H7 (cell line): ENCODE data around the gene BRD9. TPM values are rescaled to one million over a fixed set of nuclear protein-coding genes. Genes with fewer than 3 reads are reported as not detected.

ENCODE experiments used
- DNase-seq: peaks from one replicate; pipeline ENCODE4 v3.0.0; 2012
- H3K27me3 ChIP-seq: 2 replicates; pipeline ENCODE4 v1.6.0; 2011; ENCODE audit warnings: mild to moderate bottlenecking, low read length; ENCODE audit not compliant: control insufficient read depth, insufficient read depth
- H3K36me3 ChIP-seq: replicated peaks from 2 replicates; pipeline ENCODE4 v1.5.1; 2011; ENCODE audit warnings: low read length; ENCODE audit not compliant: control insufficient read depth, insufficient read depth
- H3K4me3 ChIP-seq: 2 replicates; pipeline ENCODE4 v1.5.1; 2011; ENCODE audit warnings: low read depth, mild to moderate bottlenecking, control low read depth, low read length, moderate library complexity; ENCODE audit not compliant: insufficient read depth
- total RNA-seq: library from RNA; depleted of rRNA; stranded (reverse); fragments of >200 nt; shearing (Covaris generic); gene quantifications from 2 replicates; pipeline ENCODE4 v1.2.3, GENCODE V29; 2014

Gene BRD9
- total RNA-seq, 1 experiment from 2014 or later: 32.1 TPM

DNA sequence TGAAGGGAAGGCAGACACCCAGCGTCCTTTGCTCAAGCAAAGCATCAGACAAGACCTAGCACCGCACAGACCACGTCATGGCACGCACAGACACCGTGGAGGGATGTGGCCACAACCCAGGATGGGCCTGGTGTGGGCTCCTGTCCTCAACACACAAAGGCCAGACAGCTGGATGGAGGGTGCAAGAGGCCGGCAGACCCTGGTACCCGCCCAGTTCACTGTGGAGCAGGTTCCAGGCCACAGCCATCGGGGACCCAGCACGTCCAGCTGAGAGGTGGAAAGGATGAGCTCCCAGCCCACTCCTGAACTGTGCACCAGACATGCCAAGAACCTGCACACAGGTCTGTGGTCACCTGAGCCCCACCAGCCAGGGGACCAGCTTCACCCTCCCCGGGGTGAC lies 26.8 kb downstream of the BRD9 start:
- H3K36me3 ChIP-seq: peaks cover 41% of the 10 kb centered on the region

DNA sequence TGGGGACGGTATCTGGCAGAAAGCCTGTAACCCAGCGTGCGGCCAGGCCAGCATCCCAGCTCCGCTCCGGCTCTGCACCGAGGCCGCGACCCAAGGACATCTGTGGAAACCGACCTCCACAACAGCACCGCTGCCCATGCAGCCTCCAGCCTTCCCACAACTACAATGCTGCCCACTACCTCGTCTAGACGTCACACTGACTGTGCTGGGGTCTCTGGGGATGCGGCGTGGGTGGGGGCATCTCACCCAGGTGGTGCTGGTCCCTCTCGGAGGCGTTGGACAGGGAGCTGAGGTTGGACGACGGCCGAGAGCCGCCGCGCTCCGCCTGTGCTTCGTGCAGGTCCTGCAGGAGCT lies 27.5 kb downstream of the BRD9 start:
- H3K27me3 ChIP-seq: no peaks in the 10 kb centered on the region
- peaks cover 36% of the 10 kb centered on the region for H3K36me3 ChIP-seq
- DNase-seq: no peak
- no peak overlapping the region for H3K4me3 ChIP-seq

More for the DNA sequence above, 26.8 kb downstream of the BRD9 start:
- no peak for DNase-seq
- Histone ChIP-seq H3K4me3 (no peak overlapping the region), H3K27me3 (no peaks in the 10 kb centered on the region)

GRCh38 chr5:864492-865167 lies 28.0 kb downstream of the BRD9 start:
- Histone ChIP-seq H3K4me3 (no peak overlapping the region), H3K27me3 (no peaks in the 10 kb centered on the region), H3K36me3 (peaks cover 34% of the 10 kb centered on the region)
- DNase-seq: no peak

- DNase-seq: no peak
- peaks cover 29% of the 10 kb centered on the region for H3K36me3 ChIP-seq
Observed at GRCh38 chr5:863244-863805, 29.3 kb downstream of the BRD9 start.

GRCh38 chr5:862367-863243 lies 30.0 kb downstream of the BRD9 start:
- Histone ChIP-seq H3K4me3 (no peak overlapping the region), H3K36me3 (peaks cover 24% of the 10 kb centered on the region)
- no peak for DNase-seq

More at GRCh38 chr5:863244-863805, 29.3 kb downstream of the BRD9 start:
- no peak overlapping the region for H3K4me3 ChIP-seq
- H3K27me3 ChIP-seq: no peaks in the 10 kb centered on the region

DNA sequence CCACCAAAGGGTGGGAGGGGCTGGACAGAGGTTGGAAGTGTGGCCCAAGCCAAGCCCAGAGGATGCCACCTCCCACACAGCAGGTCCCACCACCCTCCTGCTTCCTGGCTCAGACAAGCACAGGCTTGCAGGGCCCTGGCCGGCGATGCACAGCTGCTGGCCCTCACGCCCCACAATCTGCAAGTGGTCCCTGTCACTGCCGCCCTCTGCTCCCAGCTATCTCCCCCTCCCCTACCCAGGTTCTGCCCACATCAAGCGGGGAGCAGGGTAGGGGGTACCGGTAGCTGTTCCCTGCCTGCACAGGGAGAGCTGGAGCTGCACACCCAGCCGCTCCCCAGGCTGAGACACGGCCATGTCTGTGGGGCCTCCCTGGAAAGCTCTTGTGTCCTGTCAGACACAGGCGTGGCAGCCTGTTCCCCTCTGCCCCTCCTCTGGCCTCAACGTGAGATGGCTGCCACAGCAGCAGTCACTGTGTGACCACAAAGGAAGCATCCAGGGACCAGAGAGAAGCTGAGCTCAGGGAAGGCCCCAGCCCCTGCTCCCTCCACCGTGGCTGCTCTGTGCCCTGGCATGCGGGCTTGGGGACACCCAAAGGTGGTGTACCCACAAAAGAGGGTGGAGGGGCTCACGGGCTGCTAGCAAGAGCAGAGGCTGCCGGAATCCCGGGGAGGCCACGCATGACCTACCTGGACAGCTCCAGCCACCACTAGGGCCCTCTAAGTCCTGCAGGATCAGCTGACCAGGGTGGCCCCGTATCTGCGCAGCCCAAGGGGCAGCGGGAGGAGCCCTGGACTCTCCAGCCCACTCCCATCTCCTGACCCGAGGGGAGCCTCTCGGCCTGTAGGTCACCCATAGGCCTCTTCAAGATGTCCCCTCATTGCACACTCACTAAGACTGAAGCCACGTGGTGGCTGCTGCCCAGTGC lies 30.9 kb downstream of the BRD9 start:
- H3K27me3 ChIP-seq: no peaks in the 10 kb centered on the region
- H3K36me3 ChIP-seq: peaks cover 22% of the 10 kb centered on the region
- H3K4me3 ChIP-seq: no peak overlapping the region
- DNase-seq: peak; percentile 49

More at GRCh38 chr5:862367-863243, 30.0 kb downstream of the BRD9 start:
- no peaks in the 10 kb centered on the region for H3K27me3 ChIP-seq

DNA sequence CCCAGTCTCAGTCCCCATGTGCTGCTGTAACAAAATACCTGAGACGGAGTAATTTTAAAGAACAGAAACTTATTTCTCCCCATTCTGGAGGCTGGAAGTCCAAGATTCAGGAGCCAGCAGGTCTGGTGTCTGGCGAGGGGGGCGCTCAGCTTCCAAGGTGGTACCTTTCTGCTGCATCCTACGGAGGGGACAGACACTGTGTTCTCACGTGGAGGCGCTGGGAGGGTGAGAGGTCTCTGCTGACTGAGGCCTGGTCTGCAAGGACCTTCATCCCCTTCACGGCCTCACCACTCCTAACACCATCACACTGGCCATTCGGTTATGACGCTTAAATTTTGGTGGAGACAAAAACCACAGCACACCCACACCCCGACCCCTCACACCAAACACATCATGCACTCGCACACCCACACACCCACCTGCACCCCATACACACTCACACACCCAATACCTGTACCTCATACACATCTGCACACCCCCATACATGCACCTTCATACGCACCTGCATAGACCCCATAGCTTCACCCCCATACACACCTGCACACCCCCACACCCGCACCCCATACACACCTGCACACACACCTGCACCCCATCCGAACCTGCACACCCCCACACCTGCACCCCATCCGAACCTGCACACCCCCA lies 32.0 kb downstream of the BRD9 start:
- peak; percentile 27 for DNase-seq
- H3K4me3 ChIP-seq: no peak overlapping the region
- peaks cover 19% of the 10 kb centered on the region for H3K36me3 ChIP-seq
- H3K27me3 ChIP-seq: no peaks in the 10 kb centered on the region

DNA sequence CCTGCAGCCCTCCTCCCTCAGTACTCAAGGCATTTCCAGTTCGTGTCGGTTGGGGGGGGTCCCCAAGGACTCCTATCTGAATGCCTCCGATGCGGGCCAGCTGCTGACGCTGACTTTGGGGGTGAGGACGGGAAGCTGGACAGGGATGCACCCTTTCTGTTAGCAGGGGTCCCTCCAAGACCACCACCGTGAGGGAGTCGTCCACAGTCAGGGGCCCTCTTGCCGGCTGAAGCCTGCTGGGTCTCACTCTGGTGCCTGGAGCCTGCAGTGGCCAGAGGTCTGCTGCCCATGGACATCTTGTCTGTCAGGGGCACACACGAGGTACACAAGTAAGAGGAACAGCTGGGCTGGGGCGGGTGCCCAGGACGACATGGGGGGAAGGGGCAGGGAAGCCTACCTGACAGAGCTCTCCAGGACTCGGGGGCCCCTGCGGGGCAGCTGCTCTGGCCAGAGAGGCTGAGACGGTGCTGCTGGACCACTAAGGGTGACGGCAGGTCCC lies 32.8 kb downstream of the BRD9 start:
- Histone ChIP-seq H3K4me3 (no peak overlapping the region), H3K36me3 (peaks cover 14% of the 10 kb centered on the region), H3K27me3 (no peaks in the 10 kb centered on the region)
- DNase-seq: peak; percentile 39

DNA sequence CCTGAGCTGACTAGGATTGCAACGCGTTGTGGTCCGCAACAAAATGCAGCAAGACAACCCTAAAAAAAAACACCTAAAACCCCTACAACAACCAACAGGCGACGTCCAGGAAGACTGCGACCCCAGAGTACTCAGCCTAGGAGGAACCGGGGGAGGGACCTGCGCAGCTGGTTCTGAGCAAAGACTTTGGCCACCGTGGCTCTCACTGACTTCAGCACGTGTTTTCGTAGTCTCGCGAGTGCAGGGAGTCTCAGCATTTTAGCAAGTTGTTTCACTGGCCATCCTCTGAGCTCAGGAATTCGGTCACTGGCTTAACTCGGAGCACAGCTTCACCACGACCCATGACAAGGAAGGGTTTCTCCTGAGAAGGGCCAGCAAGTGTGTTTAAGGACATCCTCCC lies 33.2 kb downstream of the BRD9 start:
- no peak for DNase-seq
- no peak overlapping the region for H3K4me3 ChIP-seq
- H3K27me3 ChIP-seq: no peaks in the 10 kb centered on the region
- peaks cover 11% of the 10 kb centered on the region for H3K36me3 ChIP-seq

GRCh38 chr5:858726-859125 lies 33.9 kb downstream of the BRD9 start:
- Histone ChIP-seq H3K27me3 (no peaks in the 10 kb centered on the region), H3K36me3 (peaks cover 5% of the 10 kb centered on the region), H3K4me3 (no peak overlapping the region)
- no peak for DNase-seq

DNA sequence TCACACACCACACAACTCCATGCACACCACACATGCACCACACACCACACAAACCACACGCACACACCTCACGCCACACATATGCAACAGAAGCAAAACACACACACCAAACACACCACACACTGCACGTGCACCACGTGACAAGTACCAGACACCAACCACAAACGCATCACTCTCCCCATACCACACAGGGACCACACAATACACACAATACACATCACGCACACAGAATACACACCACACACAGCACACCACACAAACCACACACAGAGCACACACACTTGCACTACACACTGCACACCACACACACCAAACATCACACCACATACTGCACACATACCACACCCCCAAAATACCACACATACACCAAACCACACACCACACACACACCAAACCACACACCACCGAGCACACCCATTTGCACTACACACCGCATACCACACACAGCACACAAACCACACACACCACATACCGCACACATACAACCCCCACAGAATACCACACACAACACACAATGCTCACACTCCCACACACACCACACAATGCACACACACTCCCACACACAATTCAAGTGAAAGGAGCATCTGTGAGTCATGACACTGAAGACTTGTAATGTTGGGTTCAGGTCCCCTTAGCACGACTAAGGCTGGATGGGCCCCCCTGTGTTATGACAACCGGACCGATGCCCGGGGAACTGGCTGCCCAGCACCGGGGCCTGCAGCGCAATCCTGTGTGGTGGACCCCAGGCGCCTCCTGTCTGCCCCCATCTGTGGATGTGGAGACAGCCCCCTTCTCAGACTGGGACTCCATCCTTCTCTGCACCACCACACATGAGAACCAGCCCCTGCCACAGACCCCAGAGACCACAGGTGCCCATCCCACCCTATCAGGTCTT lies 35.8 kb downstream of the BRD9 start:
- Histone ChIP-seq H3K27me3 (no peaks in the 10 kb centered on the region), H3K36me3 (0 out of 2 replicates have a peak, but pooled peaks cover 2% of the 10 kb centered on the region), H3K4me3 (no peak overlapping the region)
- DNase-seq: peak; percentile 41

DNA sequence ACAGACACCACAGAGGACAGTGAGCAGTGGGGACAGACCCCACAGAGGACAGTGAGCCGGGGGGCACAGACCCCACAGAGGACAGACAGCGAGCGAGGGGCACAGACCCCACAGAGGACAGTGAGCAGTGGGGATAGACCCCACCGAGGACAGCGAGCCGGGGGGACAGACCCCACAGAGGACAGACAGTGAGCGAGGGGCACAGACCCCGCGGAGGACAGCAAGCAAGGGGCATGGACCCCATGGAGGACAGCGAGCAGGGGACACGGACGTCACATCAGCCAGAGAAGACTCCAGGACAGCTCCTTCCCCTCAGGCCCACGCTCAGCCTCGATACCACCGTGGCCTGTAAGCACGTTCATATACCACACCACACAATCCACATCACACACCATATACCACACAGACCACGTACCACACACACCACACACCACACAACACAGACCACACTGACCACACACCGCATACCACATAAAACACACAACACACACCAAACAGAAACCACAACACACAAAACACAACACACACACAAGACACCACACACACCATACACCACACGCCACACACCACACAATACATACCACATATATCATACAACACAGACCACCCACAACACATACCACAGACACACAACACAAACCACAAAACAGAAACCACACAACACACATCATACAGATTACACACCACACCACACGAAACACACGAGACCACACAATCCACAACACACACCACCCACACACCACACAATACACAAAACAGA lies 36.6 kb downstream of the BRD9 start:
- H3K4me3 ChIP-seq: no peak overlapping the region
- peak; percentile 55 for DNase-seq

More for the DNA sequence above, 36.6 kb downstream of the BRD9 start:
- Histone ChIP-seq H3K36me3 (0 out of 2 replicates have a peak, but pooled peaks cover 2% of the 10 kb centered on the region), H3K27me3 (no peaks in the 10 kb centered on the region)
